WTC11 (cell line): ENCODE results near the gene HPS5.

Source experiments
- ATF2 ChIP-seq: sonication (generic); formaldehyde crosslinking; IDR thresholded peaks from 2 replicates; pipeline ENCODE4 v1.8.1; 2022; ENCODE audit warnings: low read depth, missing genetic modification reagents, borderline replicate concordance
- CREB1 ChIP-seq: sonication (generic); formaldehyde crosslinking; IDR thresholded peaks from 2 replicates; pipeline ENCODE4 v1.8.0; 2023; ENCODE audit warnings: mild to moderate bottlenecking, missing genetic modification reagents
- CREM ChIP-seq: sonication (generic); formaldehyde crosslinking; IDR thresholded peaks from 2 replicates; pipeline ENCODE4 v1.8.1; 2022; ENCODE audit warnings: mild to moderate bottlenecking, missing genetic modification reagents, moderate library complexity
- CTCF ChIP-seq: fragments of 200-600 bp; IDR thresholded peaks from 2 replicates; pipeline ENCODE4 v1.8.0; 2022; ENCODE audit warnings: antibody characterized with exemption
- E2F5 ChIP-seq: sonication (generic); formaldehyde crosslinking; IDR thresholded peaks from 2 replicates; pipeline ENCODE4 v1.8.1; 2022; ENCODE audit warnings: mild to moderate bottlenecking, moderate library complexity, missing genetic modification reagents
- NFATC4 ChIP-seq: fragments of 250-450 bp; sonication (Bioruptor Pico); IDR thresholded peaks from 2 replicates; pipeline ENCODE4 v1.9.0; 2021; ENCODE audit warnings: mild to moderate bottlenecking
- SP1 ChIP-seq: sonication (generic); formaldehyde crosslinking; conservative IDR thresholded peaks from 2 replicates; pipeline ENCODE4 v1.8.1; 2022; ENCODE audit warnings: missing genetic modification reagents
- ZNF232 ChIP-seq: sonication (generic); formaldehyde crosslinking; IDR thresholded peaks from 2 replicates; pipeline ENCODE4 v1.8.0; 2022; ENCODE audit warnings: mild to moderate bottlenecking, missing genetic modification reagents
- TF ChIP-seq, protein P1 (sequence below): fragments of 250-450 bp; sonication (Bioruptor Pico); IDR thresholded peaks from 2 replicates; pipeline ENCODE4 v2.1.2; 2022; ENCODE audit warnings: mild to moderate bottlenecking, moderate library complexity

- no peak for TF ChIP-seq NFATC4 (CRISPR knock-in tag)
- TF ChIP-seq ZNF232 (CRISPR knock-in tag) = no peak
- TF ChIP-seq CTCF = no peak
- TF ChIP-seq E2F5 (CRISPR knock-in tag) = no peak
- TF ChIP-seq ATF2 (CRISPR knock-in tag) = no peak
- TF ChIP-seq, protein P1, sequence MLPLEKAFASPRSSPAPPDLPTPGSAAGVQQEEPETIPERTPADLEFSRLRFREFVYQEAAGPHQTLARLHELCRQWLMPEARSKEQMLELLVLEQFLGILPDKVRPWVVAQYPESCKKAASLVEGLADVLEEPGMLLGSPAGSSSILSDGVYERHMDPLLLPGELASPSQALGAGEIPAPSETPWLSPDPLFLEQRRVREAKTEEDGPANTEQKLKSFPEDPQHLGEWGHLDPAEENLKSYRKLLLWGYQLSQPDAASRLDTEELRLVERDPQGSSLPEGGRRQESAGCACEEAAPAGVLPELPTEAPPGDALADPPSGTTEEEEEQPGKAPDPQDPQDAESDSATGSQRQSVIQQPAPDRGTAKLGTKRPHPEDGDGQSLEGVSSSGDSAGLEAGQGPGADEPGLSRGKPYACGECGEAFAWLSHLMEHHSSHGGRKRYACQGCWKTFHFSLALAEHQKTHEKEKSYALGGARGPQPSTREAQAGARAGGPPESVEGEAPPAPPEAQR (CRISPR knock-in tag) = no peak
- TF ChIP-seq SP1 (CRISPR knock-in tag) = no peak
- TF ChIP-seq CREM (CRISPR knock-in tag) = no peak
- TF ChIP-seq CREB1 (CRISPR knock-in tag) = no peak
These were observed 76.5 kb downstream of the HPS5 start for GRCh38 chr11:18245396-18245795.
